ENCODE data around the gene CRX. TPM values are rescaled to one million over a fixed set of nuclear protein-coding genes. Genes with fewer than 3 reads are reported as not detected.
A peak's percentile ranks its signal among the peaks of the same experiment; 100 is the strongest.

The CRX gene
- polyA plus RNA-seq, 1 of the 3 experiments (the other 2 are of a cell fraction): not detected

GRCh38 chr19:47863514-47863936 is 41.8 kb downstream of the CRX start:
- Histone ChIP-seq H3K27me3 (ENCODE audit: insufficient read depth) (peaks cover 28% of the 10 kb centered on the region; the same call in 1 of the 2 replicates), H3F3A (replicated peaks; ENCODE audit: insufficient read depth) (no peaks in the 10 kb centered on the region), H3K9me2 (no peaks in the 10 kb centered on the region), H3K4me3 (ENCODE audit: low read depth in 2 of 2, low read length in 1 of 2) (no peak overlapping the region), H3K27ac (ENCODE audit: low read depth in 2 of 2, low read length in 1 of 2) (no peak overlapping the region), H3K79me2 (ENCODE audit: insufficient read depth) (no peaks in the 10 kb centered on the region), H4K20me1 (ENCODE audit: insufficient read depth) (no peaks in the 10 kb centered on the region), H3K4me2 (no peak overlapping the region), H3K9me3 (no peaks in the 10 kb centered on the region), H2AFZ (ENCODE audit: low read depth) (no peak overlapping the region), H3K9ac (no peak overlapping the region), H3K4me1 (ENCODE audit: control insufficient read depth in 1 of 2, insufficient read depth in 2 of 2, low read depth in 1 of 2, low read length in 1 of 2) (no peaks in the 10 kb centered on the region), H3K36me3 (replicated peaks in 1 of 2; ENCODE audit: control insufficient read depth in 1 of 2, insufficient read depth in 2 of 2, low read length in 1 of 2) (no peaks in the 10 kb centered on the region)
- ChIA-PET POLR2A (no interaction called here), CTCF (interaction anchor here (0.6 to 8.1 kb wide), 34 partner anchors 8 to 391 kb away, joined by 3 to 89 read pairs (median 4); partner anchors contain the start of gene SULT2A1)
- 17% methylated on average over 14 of the region's 14 CpGs for WGBS (ENCODE audit: low lambda C conversion rate)
- peak; percentile 93 for DNase-seq
- TF ChIP-seq GABPA (IDR thresholded peaks at IDR 0.05; ENCODE audit: low read depth): no peak
- TF ChIP-seq FOXJ3 (CRISPR knock-in tag; IDR thresholded peaks at IDR 0.05): no peak
- peak; percentile 97 for TF ChIP-seq CTCF (IDR thresholded peaks at IDR 0.05)
- TF ChIP-seq TCF12 (IDR thresholded peaks at IDR 0.05): no peak
- TF ChIP-seq YY1 (IDR thresholded peaks at IDR 0.05; ENCODE audit: low read depth): no peak
- TF ChIP-seq MAX (IDR thresholded peaks at IDR 0.05; ENCODE audit: low read depth): no peak
- no peak for TF ChIP-seq USF1 (IDR thresholded peaks at IDR 0.05; ENCODE audit: borderline replicate concordance, low read depth)
- no peak for TF ChIP-seq USF2 (IDR thresholded peaks at IDR 0.05; ENCODE audit: borderline replicate concordance, low read depth, low read length)
- TF ChIP-seq RCOR1 (IDR thresholded peaks at IDR 0.05; ENCODE audit: low read length): no peak
- no peak for TF ChIP-seq NFIC (IDR thresholded peaks at IDR 0.05; ENCODE audit: borderline replicate concordance)
- TF ChIP-seq NRF1 (IDR thresholded peaks at IDR 0.05; ENCODE audit: low read depth, low read length): no peak
- TF ChIP-seq RXRA (IDR thresholded peaks at IDR 0.05; ENCODE audit: borderline replicate concordance, low read depth): no peak
- peak; percentile 87 for TF ChIP-seq RAD21 (IDR thresholded peaks at IDR 0.05; ENCODE audit: low read length)
- TF ChIP-seq CHD2 (IDR thresholded peaks at IDR 0.05; ENCODE audit: low read length, partially characterized antibody): no peak
- no peak for TF ChIP-seq REST (IDR thresholded peaks at IDR 0.05; ENCODE audit: low read depth, low read length)
- TF ChIP-seq RFX5 (IDR thresholded peaks at IDR 0.05; ENCODE audit: low read length): no peak
- no peak for TF ChIP-seq TEAD4 (IDR thresholded peaks at IDR 0.05; ENCODE audit: borderline replicate concordance, insufficient read depth)
- no peak for TF ChIP-seq ZBTB33 (IDR thresholded peaks at IDR 0.05; ENCODE audit: borderline replicate concordance, low read depth)
- TF ChIP-seq TAF1 (IDR thresholded peaks at IDR 0.05; ENCODE audit: borderline replicate concordance, low read depth, low read length): no peak
- no peak for TF ChIP-seq PBX3 (IDR thresholded peaks at IDR 0.05)
- TF ChIP-seq SMC3 (IDR thresholded peaks at IDR 0.05; ENCODE audit: low read depth, low read length): peak; percentile 75
- TF ChIP-seq GATA2 (CRISPR knock-in tag; IDR thresholded peaks at IDR 0.05): no peak

All from SK-N-SH (cell line).